AG09309 (cell line): ENCODE measurements around the gene MPZL2.
"Not testable (repeated sequence)": the region's sequence is repeated elsewhere in the genome, so short reads cannot be mapped to it uniquely, and the experiment has no call there.

Source experiments
- DNase-seq: peaks from one replicate; pipeline ENCODE4 v3.0.0-alpha.2; 2010; ENCODE audit warnings: low read depth
- H3K4me3 ChIP-seq: 2 replicates; pipeline ENCODE4 v1.5.1; 2011; ENCODE audit warnings: mild to moderate bottlenecking, low read depth, low read length, moderate library complexity; ENCODE audit not compliant: control insufficient read depth
- TF ChIP-seq, protein P1 (sequence below): IDR thresholded peaks from 2 replicates; pipeline ENCODE4 v1.5.1; 2011; ENCODE audit warnings: mild to moderate bottlenecking, low read depth, low read length, inconsistent platforms; ENCODE audit not compliant: insufficient read depth, control insufficient read depth; ENCODE audit errors: missing control alignments

Gene MPZL2

DNA sequence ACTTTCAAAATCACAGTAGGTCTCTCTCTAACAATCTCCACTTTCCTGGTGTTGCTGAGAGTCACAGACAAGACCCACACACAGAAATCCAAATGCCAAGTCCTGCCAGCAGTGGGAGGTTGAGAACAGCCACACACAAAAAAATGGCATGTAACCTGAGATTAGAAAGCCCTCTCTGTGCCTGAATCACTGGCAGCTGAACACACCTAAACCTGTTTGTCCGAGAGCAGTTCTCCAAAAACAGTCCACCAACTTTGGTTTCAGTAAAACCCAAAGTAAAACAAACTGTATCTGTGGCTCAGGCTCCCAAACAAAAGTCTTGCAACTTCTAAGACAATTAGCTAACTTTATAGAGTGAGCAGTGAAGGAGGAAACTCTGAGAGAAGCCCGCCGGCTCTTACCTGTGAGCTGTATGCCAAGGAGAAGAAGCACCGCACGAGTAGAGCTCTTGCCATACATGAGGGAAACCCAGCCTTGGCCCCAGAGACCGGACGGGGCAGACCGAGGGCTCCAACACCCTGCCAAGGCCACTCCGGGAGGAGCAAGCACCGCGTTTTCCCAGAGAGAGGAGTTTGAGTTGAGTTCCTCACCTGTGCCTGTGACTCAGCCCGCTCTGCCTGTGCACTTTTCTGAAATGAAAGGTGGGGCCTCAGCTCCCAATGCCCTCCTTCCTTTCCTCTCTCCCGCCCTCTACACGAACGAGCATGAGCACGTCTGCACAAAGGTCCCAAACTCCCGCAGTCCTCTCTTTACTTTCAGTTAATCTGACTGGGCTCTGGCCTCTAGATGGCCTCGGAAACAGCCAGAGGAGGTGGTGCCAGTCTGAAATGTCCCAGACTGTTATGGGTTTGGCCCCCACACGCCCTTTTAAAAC is at the start of gene MPZL2:
Gene MPZL2 (minus strand): TSS at position 603 of the 874 bp plus-strand sequence. CDS start 144 bp downstream, at position 459.
- no peak for DNase-seq
- H3K4me3 ChIP-seq = no peak within 1 kb of the TSS
- TF ChIP-seq, protein P1, sequence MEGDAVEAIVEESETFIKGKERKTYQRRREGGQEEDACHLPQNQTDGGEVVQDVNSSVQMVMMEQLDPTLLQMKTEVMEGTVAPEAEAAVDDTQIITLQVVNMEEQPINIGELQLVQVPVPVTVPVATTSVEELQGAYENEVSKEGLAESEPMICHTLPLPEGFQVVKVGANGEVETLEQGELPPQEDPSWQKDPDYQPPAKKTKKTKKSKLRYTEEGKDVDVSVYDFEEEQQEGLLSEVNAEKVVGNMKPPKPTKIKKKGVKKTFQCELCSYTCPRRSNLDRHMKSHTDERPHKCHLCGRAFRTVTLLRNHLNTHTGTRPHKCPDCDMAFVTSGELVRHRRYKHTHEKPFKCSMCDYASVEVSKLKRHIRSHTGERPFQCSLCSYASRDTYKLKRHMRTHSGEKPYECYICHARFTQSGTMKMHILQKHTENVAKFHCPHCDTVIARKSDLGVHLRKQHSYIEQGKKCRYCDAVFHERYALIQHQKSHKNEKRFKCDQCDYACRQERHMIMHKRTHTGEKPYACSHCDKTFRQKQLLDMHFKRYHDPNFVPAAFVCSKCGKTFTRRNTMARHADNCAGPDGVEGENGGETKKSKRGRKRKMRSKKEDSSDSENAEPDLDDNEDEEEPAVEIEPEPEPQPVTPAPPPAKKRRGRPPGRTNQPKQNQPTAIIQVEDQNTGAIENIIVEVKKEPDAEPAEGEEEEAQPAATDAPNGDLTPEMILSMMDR = no peak

- DNase-seq = no peak
- no peak overlapping the region for H3K4me3 ChIP-seq
- TF ChIP-seq, protein P1 = no peak
Measured at GRCh38 chr11:118313242-118313641, 49.1 kb upstream of the MPZL2 start.

GRCh38 chr11:118312328-118312727 is 48.2 kb upstream of the MPZL2 start:
- TF ChIP-seq, protein P1 = no peak
- H3K4me3 ChIP-seq = no peak overlapping the region
- DNase-seq = no peak

DNA sequence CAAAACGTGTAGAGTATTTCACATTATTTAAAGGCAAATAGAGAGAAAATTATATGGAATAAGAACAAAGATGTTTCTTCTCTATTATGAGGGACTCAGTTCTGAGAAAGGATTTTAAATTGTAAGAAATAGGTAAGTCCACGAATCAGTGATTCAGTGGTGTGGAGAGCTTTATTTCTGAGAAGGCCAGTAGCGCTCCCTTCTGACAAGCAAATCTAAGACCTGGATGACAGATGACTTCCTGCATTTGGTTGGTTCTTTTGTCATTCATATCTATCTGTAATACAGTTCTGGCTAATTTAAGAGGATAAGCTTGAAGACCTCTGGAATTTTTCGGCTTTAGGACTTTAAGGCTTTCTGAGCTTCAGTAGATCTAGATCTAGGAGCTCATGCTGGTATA is 47.4 kb upstream of the MPZL2 start:
- DNase-seq = no peak
- H3K4me3 ChIP-seq = no peak overlapping the region
- TF ChIP-seq, protein P1 = no peak

GRCh38 chr11:118310781-118311485 is 46.8 kb upstream of the MPZL2 start:
- no peak for DNase-seq
- TF ChIP-seq, protein P1 = no peak
- H3K4me3 ChIP-seq = no peak overlapping the region

- TF ChIP-seq, protein P1 = no peak
- H3K4me3 ChIP-seq = no peak overlapping the region
- DNase-seq = no peak
Measured at GRCh38 chr11:118310271-118310670, 46.2 kb upstream of the MPZL2 start.

GRCh38 chr11:118308995-118309528 is 45.0 kb upstream of the MPZL2 start:
- not testable (repeated sequence) for DNase-seq, H3K4me3 ChIP-seq
